HepG2 (cell line): Measurements from ENCODE around the gene ARHGEF37.

ENCODE experiments used
- EZH2 ChIP-seq: conservative IDR thresholded peaks from 2 replicates; pipeline ENCODE4 v1.6.1; 2012; ENCODE audit warnings: mild to moderate bottlenecking, low read depth, low read length, moderate library complexity
- NONO ChIP-seq, 2 experiments: fragments of 450-650 bp in 1 of 2; sonication (generic) in 1 of 2; formaldehyde crosslinking in 1 of 2; IDR thresholded peaks in 1 of 2; conservative IDR thresholded peaks in 1 of 2; 2 replicates each; pipeline versions ENCODE4 v1.6.1 to v1.8.0; 2017 to 2022; ENCODE audit warnings: mild to moderate bottlenecking in 1 of 2, missing genetic modification reagents in 1 of 2, moderate library complexity in 1 of 2
- POLR2A ChIP-seq, 2 experiments: IDR thresholded peaks; 2 replicates each; pipeline ENCODE4 v1.6.1; 2011; ENCODE audit warnings: low read depth in 2 of 2, low read length in 2 of 2, mild to moderate bottlenecking in 1 of 2, moderate library complexity in 1 of 2; ENCODE audit not compliant: insufficient read depth in 1 of 2
- SOX5 ChIP-seq: IDR thresholded peaks from 2 replicates; pipeline ENCODE4 v1.6.1; 2016; ENCODE audit warnings: borderline replicate concordance
- ZFX ChIP-seq: sonication (generic); formaldehyde crosslinking; IDR thresholded peaks from 2 replicates; pipeline ENCODE4 v1.4.0; 2020; ENCODE audit warnings: mild to moderate bottlenecking, low read depth, missing genetic modification reagents, moderate library complexity
- ZFYVE20 ChIP-seq: sonication (generic); formaldehyde crosslinking; IDR thresholded peaks from 2 replicates; pipeline ENCODE4 v1.8.0; 2023; ENCODE audit warnings: low read depth, mild to moderate bottlenecking, moderate library complexity, missing genetic modification reagents, borderline replicate concordance
- ZNF124 ChIP-seq: sonication (generic); formaldehyde crosslinking; IDR thresholded peaks from 2 replicates; pipeline ENCODE4 v1.4.0; 2020; ENCODE audit warnings: missing genetic modification reagents
- ZNF354B ChIP-seq: sonication (generic); formaldehyde crosslinking; IDR thresholded peaks from 2 replicates; pipeline ENCODE4 v1.8.0; 2022; ENCODE audit warnings: mild to moderate bottlenecking, missing genetic modification reagents
- ZNF496 ChIP-seq: sonication (generic); formaldehyde crosslinking; IDR thresholded peaks from 2 replicates; pipeline ENCODE4 v1.8.1; 2023; ENCODE audit warnings: mild to moderate bottlenecking, moderate library complexity, missing genetic modification reagents; ENCODE audit not compliant: insufficient replicate concordance
- ZNF616 ChIP-seq: sonication (generic); formaldehyde crosslinking; IDR thresholded peaks from 2 replicates; pipeline ENCODE4 v1.5.0; 2020; ENCODE audit warnings: low read depth, mild to moderate bottlenecking, missing genetic modification reagents
- TF ChIP-seq, protein P1 (sequence below): sonication (generic); formaldehyde crosslinking; IDR thresholded peaks from 2 replicates; pipeline ENCODE4 v1.5.0; 2020; ENCODE audit warnings: mild to moderate bottlenecking, missing genetic modification reagents, moderate library complexity
- TF ChIP-seq, protein P2 (sequence below): IDR thresholded peaks from 2 replicates; pipeline ENCODE4 v1.6.1; 2012; ENCODE audit warnings: low read length, improper control_type of control experiment

DNA sequence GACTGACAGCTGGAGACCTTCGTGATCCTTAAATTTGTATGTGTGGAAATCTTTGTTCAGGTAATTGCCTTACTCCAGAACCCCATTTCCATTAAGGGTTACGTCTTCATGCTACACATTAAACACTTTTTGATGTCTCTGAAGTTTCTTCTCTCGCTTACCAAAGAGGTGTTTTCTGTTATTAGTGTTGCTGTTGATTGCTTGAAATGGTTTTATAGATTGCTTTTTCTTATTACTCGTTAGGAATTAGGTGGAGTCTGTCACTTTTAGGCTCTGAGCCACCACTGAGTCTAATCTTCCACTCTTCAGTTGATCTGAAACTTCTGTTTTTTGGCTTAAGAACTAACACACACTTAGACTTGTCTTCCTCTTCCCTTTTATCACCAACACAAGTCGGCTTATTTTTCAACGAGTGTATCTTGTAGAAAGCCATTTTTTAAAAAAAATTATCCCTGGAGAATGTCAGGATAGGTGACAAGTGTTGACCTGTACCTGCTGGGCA, 86.6 kb downstream of the ARHGEF37 start:
- no peak for TF ChIP-seq NONO (IDR thresholded peaks at IDR 0.05)
- no peak for TF ChIP-seq NONO (CRISPR knock-in tag; conservative IDR thresholded peaks at IDR 0.05)
- TF ChIP-seq, protein P1, sequence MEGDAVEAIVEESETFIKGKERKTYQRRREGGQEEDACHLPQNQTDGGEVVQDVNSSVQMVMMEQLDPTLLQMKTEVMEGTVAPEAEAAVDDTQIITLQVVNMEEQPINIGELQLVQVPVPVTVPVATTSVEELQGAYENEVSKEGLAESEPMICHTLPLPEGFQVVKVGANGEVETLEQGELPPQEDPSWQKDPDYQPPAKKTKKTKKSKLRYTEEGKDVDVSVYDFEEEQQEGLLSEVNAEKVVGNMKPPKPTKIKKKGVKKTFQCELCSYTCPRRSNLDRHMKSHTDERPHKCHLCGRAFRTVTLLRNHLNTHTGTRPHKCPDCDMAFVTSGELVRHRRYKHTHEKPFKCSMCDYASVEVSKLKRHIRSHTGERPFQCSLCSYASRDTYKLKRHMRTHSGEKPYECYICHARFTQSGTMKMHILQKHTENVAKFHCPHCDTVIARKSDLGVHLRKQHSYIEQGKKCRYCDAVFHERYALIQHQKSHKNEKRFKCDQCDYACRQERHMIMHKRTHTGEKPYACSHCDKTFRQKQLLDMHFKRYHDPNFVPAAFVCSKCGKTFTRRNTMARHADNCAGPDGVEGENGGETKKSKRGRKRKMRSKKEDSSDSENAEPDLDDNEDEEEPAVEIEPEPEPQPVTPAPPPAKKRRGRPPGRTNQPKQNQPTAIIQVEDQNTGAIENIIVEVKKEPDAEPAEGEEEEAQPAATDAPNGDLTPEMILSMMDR (CRISPR knock-in tag): no peak
- no peak for TF ChIP-seq POLR2A (IDR thresholded peaks at IDR 0.05; ENCODE audit: insufficient read depth in 1 of 2, low read depth in 2 of 2, low read length in 2 of 2)
- no peak for TF ChIP-seq EZH2
- TF ChIP-seq SOX5 (CRISPR knock-in tag): no peak
- no peak for TF ChIP-seq ZFX (CRISPR knock-in tag)
- TF ChIP-seq, protein P2, sequence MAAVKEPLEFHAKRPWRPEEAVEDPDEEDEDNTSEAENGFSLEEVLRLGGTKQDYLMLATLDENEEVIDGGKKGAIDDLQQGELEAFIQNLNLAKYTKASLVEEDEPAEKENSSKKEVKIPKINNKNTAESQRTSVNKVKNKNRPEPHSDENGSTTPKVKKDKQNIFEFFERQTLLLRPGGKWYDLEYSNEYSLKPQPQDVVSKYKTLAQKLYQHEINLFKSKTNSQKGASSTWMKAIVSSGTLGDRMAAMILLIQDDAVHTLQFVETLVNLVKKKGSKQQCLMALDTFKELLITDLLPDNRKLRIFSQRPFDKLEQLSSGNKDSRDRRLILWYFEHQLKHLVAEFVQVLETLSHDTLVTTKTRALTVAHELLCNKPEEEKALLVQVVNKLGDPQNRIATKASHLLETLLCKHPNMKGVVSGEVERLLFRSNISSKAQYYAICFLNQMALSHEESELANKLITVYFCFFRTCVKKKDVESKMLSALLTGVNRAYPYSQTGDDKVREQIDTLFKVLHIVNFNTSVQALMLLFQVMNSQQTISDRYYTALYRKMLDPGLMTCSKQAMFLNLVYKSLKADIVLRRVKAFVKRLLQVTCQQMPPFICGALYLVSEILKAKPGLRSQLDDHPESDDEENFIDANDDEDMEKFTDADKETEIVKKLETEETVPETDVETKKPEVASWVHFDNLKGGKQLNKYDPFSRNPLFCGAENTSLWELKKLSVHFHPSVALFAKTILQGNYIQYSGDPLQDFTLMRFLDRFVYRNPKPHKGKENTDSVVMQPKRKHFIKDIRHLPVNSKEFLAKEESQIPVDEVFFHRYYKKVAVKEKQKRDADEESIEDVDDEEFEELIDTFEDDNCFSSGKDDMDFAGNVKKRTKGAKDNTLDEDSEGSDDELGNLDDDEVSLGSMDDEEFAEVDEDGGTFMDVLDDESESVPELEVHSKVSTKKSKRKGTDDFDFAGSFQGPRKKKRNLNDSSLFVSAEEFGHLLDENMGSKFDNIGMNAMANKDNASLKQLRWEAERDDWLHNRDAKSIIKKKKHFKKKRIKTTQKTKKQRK: no peak
- TF ChIP-seq ZNF616 (CRISPR knock-in tag): no peak
- no peak for TF ChIP-seq ZNF354B
- TF ChIP-seq ZNF496: no peak
- TF ChIP-seq ZNF124: no peak
- no peak for TF ChIP-seq ZFYVE20 (CRISPR knock-in tag)
